ENCODE results near the gene ANKRD6. TPM values are rescaled to one million over a fixed set of nuclear protein-coding genes. Genes with fewer than 3 reads are reported as not detected.

Gene ANKRD6
- total RNA-seq, 2 experiments from 2014 or later = 2.4 to 7.0 TPM

GRCh38 chr6:89574910-89575561, 142.1 kb downstream of the ANKRD6 start:
- intact Hi-C loops (cut with micrococcal nuclease; ENCODE audit: unreplicated experiment) = no loop called here

GRCh38 chr6:89575562-89575960, 142.6 kb downstream of the ANKRD6 start:
- no peaks in the 10 kb centered on the region for H3K9me2 ChIP-seq (ENCODE audit: insufficient read depth, low read length)
- no peaks in the 10 kb centered on the region for H3K36me3 ChIP-seq (ENCODE audit: insufficient read depth, low read length)
- intact Hi-C loops (cut with micrococcal nuclease; ENCODE audit: unreplicated experiment) = no loop called here
- no peak overlapping the region for H3K27ac ChIP-seq (ENCODE audit: low read depth, low read length, poor library complexity, severe bottlenecking)
- ChIA-PET POLR2A (interaction anchor here (0.8 kb wide), 1 partner anchor 240 kb away, joined by 3 read pairs; no protein-coding TSS in a partner anchor), CTCF (ENCODE audit: unreplicated experiment) (no interaction called here)
- no TSS peak for BruUV-seq (replicated peaks)
- no peaks in the 10 kb centered on the region for H3K9me3 ChIP-seq (ENCODE audit: low read length)
- no peak overlapping the region for H3K4me2 ChIP-seq (ENCODE audit: low read length)
- DNase-seq (ENCODE audit: low spot score) = no peak
- H3K79me2 ChIP-seq (ENCODE audit: insufficient read depth, low read depth, low read length) = no peaks in the 10 kb centered on the region
- TF ChIP-seq EZH2phosphoT487 (IDR thresholded peaks at IDR 0.05; ENCODE audit: borderline replicate concordance, low read depth, low read length) = no peak
- no peak for TF ChIP-seq CTCF (conservative IDR thresholded peaks at IDR 0.05; ENCODE audit: low read length)
- no peaks in the 10 kb centered on the region for H4K20me1 ChIP-seq (ENCODE audit: insufficient read depth, low read length)
- no peak overlapping the region for H3K4me3 ChIP-seq (ENCODE audit: low read depth, low read length, poor library complexity, severe bottlenecking)
- H3K4me1 ChIP-seq (ENCODE audit: insufficient read depth, low read length, poor library complexity, severe bottlenecking) = no peaks in the 10 kb centered on the region
- H2AFZ ChIP-seq (ENCODE audit: low read length) = no peak overlapping the region

More at GRCh38 chr6:89574910-89575561, 142.1 kb downstream of the ANKRD6 start:
- no TSS peak for BruUV-seq (replicated peaks)
- Histone ChIP-seq H3K36me3 (ENCODE audit: insufficient read depth, low read length) (no peaks in the 10 kb centered on the region), H3K4me3 (ENCODE audit: low read depth, low read length, poor library complexity, severe bottlenecking) (no peak overlapping the region), H4K20me1 (ENCODE audit: insufficient read depth, low read length) (no peaks in the 10 kb centered on the region), H3K9me2 (ENCODE audit: insufficient read depth, low read length) (no peaks in the 10 kb centered on the region), H3K4me1 (ENCODE audit: insufficient read depth, low read length, poor library complexity, severe bottlenecking) (no peaks in the 10 kb centered on the region), H3K4me2 (ENCODE audit: low read length) (no peak overlapping the region), H3K27ac (ENCODE audit: low read depth, low read length, poor library complexity, severe bottlenecking) (no peak overlapping the region), H2AFZ (ENCODE audit: low read length) (no peak overlapping the region), H3K79me2 (ENCODE audit: insufficient read depth, low read depth, low read length) (no peaks in the 10 kb centered on the region), H3K9me3 (ENCODE audit: low read length) (no peaks in the 10 kb centered on the region)
- TF ChIP-seq EZH2phosphoT487 (IDR thresholded peaks at IDR 0.05; ENCODE audit: borderline replicate concordance, low read depth, low read length) = no peak
- ChIA-PET POLR2A (interaction anchor here (0.8 kb wide), 1 partner anchor 240 kb away, joined by 3 read pairs; no protein-coding TSS in a partner anchor), CTCF (ENCODE audit: unreplicated experiment) (no interaction called here)
- no peak for DNase-seq (ENCODE audit: low spot score)

- no peak overlapping the region for H3K4me2 ChIP-seq (ENCODE audit: low read length)
- no peaks in the 10 kb centered on the region for H3K4me1 ChIP-seq (ENCODE audit: insufficient read depth, low read length, poor library complexity, severe bottlenecking)
- no peak overlapping the region for H3K4me3 ChIP-seq (ENCODE audit: low read depth, low read length, poor library complexity, severe bottlenecking)
- POLR2A ChIA-PET = interaction anchor here (0.6 kb wide), 1 partner anchor 481 kb away, joined by 3 read pairs; no protein-coding TSS in a partner anchor
- H3K9me2 ChIP-seq (ENCODE audit: insufficient read depth, low read length) = no peaks in the 10 kb centered on the region
- no peaks in the 10 kb centered on the region for H3K9me3 ChIP-seq (ENCODE audit: low read length)
- CTCF ChIA-PET (ENCODE audit: unreplicated experiment) = no interaction called here
- H3K36me3 ChIP-seq (ENCODE audit: insufficient read depth, low read length) = no peaks in the 10 kb centered on the region
- H2AFZ ChIP-seq (ENCODE audit: low read length) = no peak overlapping the region
- no peaks in the 10 kb centered on the region for H3K79me2 ChIP-seq (ENCODE audit: insufficient read depth, low read depth, low read length)
- no peak for DNase-seq (ENCODE audit: low spot score)
- intact Hi-C loops (cut with micrococcal nuclease; ENCODE audit: unreplicated experiment) = no loop called here
- no peaks in the 10 kb centered on the region for H4K20me1 ChIP-seq (ENCODE audit: insufficient read depth, low read length)
- TF ChIP-seq EZH2phosphoT487 (IDR thresholded peaks at IDR 0.05; ENCODE audit: borderline replicate concordance, low read depth, low read length) (no peak), CTCF (conservative IDR thresholded peaks at IDR 0.05; ENCODE audit: low read length) (no peak)
- H3K27ac ChIP-seq (ENCODE audit: low read depth, low read length, poor library complexity, severe bottlenecking) = no peak overlapping the region
- BruUV-seq (replicated peaks) = no TSS peak
These were observed 148.2 kb downstream of the ANKRD6 start for GRCh38 chr6:89580997-89581666.
